ENCODE data around the gene RTBDN. TPM values are rescaled to one million over a fixed set of nuclear protein-coding genes. Genes with fewer than 3 reads are reported as not detected.
A peak's percentile ranks its signal among the peaks of the same experiment; 100 is the strongest.

Gene RTBDN
- total RNA-seq, 1 donor from 2014 or later = not detected

- H3K36me3 Mint-ChIP-seq (ENCODE audit: unreplicated experiment) = peaks cover 7% of the 10 kb centered on the region
- DNase-seq (ENCODE audit: extremely low spot score, unreplicated experiment) = no peak
- peaks cover under 1% of the 10 kb centered on the region for H3K27me3 Mint-ChIP-seq (ENCODE audit: unreplicated experiment)
- no peaks in the 10 kb centered on the region for H3K9me3 Mint-ChIP-seq (ENCODE audit: unreplicated experiment)
- H3K4me1 Mint-ChIP-seq (ENCODE audit: unreplicated experiment) = peaks cover 5% of the 10 kb centered on the region
- TF ChIP-seq CTCF (IDR thresholded peaks at IDR 0.05) = no peak
- no peak overlapping the region for H3K27ac Mint-ChIP-seq (ENCODE audit: unreplicated experiment)
- H3K4me3 Mint-ChIP-seq (ENCODE audit: unreplicated experiment) = no peak overlapping the region
Observed at GRCh38 chr19:12868540-12869112, 34.2 kb upstream of the RTBDN start.

- Mint-ChIP-seq H3K4me3 (ENCODE audit: unreplicated experiment) (peak overlapping the region; percentile 61), H3K9me3 (ENCODE audit: unreplicated experiment) (no peaks in the 10 kb centered on the region), H3K27me3 (ENCODE audit: unreplicated experiment) (peaks cover 6% of the 10 kb centered on the region), H3K27ac (ENCODE audit: unreplicated experiment) (no peak overlapping the region), H3K36me3 (ENCODE audit: unreplicated experiment) (peaks cover 5% of the 10 kb centered on the region), H3K4me1 (ENCODE audit: unreplicated experiment) (peaks cover 5% of the 10 kb centered on the region)
- DNase-seq (ENCODE audit: extremely low spot score, unreplicated experiment) = peak; percentile 87
- TF ChIP-seq CTCF (IDR thresholded peaks at IDR 0.05) = no peak
Observed at GRCh38 chr19:12867120-12868099, 33.0 kb upstream of the RTBDN start.

- H3K27ac Mint-ChIP-seq (ENCODE audit: unreplicated experiment) = no peak overlapping the region
- H3K27me3 Mint-ChIP-seq (ENCODE audit: unreplicated experiment) = peaks cover 11% of the 10 kb centered on the region
- H3K4me1 Mint-ChIP-seq (ENCODE audit: unreplicated experiment) = peaks cover 5% of the 10 kb centered on the region
- H3K4me3 Mint-ChIP-seq (ENCODE audit: unreplicated experiment) = peak overlapping the region; percentile 61
- H3K36me3 Mint-ChIP-seq (ENCODE audit: unreplicated experiment) = peaks cover 2% of the 10 kb centered on the region
- no peaks in the 10 kb centered on the region for H3K9me3 Mint-ChIP-seq (ENCODE audit: unreplicated experiment)
- DNase-seq (ENCODE audit: extremely low spot score, unreplicated experiment) = no peak
- no peak for TF ChIP-seq CTCF (IDR thresholded peaks at IDR 0.05)
Observed at GRCh38 chr19:12866416-12867119, 32.2 kb upstream of the RTBDN start.

GRCh38 chr19:12865746-12866415 lies 31.5 kb upstream of the RTBDN start:
- Mint-ChIP-seq H3K9me3 (ENCODE audit: unreplicated experiment) (no peaks in the 10 kb centered on the region), H3K4me1 (ENCODE audit: unreplicated experiment) (peaks cover 5% of the 10 kb centered on the region), H3K4me3 (ENCODE audit: unreplicated experiment) (no peak overlapping the region), H3K27me3 (ENCODE audit: unreplicated experiment) (peaks cover 14% of the 10 kb centered on the region), H3K36me3 (ENCODE audit: unreplicated experiment) (peaks cover under 1% of the 10 kb centered on the region), H3K27ac (ENCODE audit: unreplicated experiment) (no peak overlapping the region)
- no peak for TF ChIP-seq CTCF (IDR thresholded peaks at IDR 0.05)
- no peak for DNase-seq (ENCODE audit: extremely low spot score, unreplicated experiment)

All from osteocyte (in vitro differentiated cells).